Cardiac fibroblast (primary cell): ENCODE measurements around the gene UBAC1.
A peak's percentile ranks its signal among the peaks of the same experiment; 100 is the strongest.

Experiments
- DNase-seq, 2 donors: peaks; one replicate each; pipeline versions ENCODE4 v3.0.0 to v3.0.0-alpha.2; 2010; ENCODE audit warnings: low read depth in 2 of 2
- H3K4me3 ChIP-seq, 2 donors: replicated peaks in 1 of 2; 1 replicate in 1 of 2; 2 replicates in 1 of 2; pipeline ENCODE4 v1.5.1; 2011; ENCODE audit warnings: low read depth in 2 of 2, low read length in 2 of 2, mild to moderate bottlenecking in 2 of 2, moderate library complexity in 1 of 2
- CTCF ChIP-seq: IDR thresholded peaks from one replicate; pipeline ENCODE4 v1.5.1; 2011; ENCODE audit warnings: low read depth, mild to moderate bottlenecking, low read length, inconsistent platforms

Gene UBAC1, protein sequence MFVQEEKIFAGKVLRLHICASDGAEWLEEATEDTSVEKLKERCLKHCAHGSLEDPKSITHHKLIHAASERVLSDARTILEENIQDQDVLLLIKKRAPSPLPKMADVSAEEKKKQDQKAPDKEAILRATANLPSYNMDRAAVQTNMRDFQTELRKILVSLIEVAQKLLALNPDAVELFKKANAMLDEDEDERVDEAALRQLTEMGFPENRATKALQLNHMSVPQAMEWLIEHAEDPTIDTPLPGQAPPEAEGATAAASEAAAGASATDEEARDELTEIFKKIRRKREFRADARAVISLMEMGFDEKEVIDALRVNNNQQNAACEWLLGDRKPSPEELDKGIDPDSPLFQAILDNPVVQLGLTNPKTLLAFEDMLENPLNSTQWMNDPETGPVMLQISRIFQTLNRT

GRCh38 chr9:135961277-135961715 is at the start of gene UBAC1:
Gene UBAC1, minus strand, starts transcription at chr9:135961373. Its CDS starts 211 bp downstream, at chr9:135961162.
- DNase-seq: peak; percentile 94 to 95
- H3K4me3 ChIP-seq: peak within 1 kb of the TSS; percentile 79 to 82
- peak; percentile 19 for TF ChIP-seq CTCF

GRCh38 chr9:136010615-136011361 is 49.6 kb upstream of the UBAC1 start:
- DNase-seq: no peak

DNA sequence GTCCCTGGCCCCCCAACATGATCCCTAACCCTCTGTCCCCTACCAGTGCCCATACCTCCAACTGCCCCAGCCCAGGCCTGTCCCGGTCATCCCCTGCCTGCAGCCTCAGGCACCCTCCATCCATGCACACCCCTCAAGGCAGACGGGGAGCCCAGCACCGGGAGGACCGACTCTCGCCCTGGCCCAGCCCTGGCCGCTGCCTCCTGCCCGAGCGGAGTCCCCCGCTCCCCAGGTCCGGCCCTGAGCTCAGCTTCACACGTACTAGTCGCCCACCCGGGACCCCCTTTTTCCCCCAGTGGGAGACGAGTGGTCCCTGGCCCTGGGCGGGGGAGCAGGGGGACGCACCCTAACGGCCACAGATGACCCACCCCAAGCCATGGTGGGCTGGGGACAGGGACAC is 49.0 kb upstream of the UBAC1 start:
- DNase-seq: no peak
- no peak for TF ChIP-seq CTCF
- no peak overlapping the region for H3K4me3 ChIP-seq

More at GRCh38 chr9:136010615-136011361, 49.6 kb upstream of the UBAC1 start:
- H3K4me3 ChIP-seq: no peak overlapping the region
- no peak for TF ChIP-seq CTCF

GRCh38 chr9:136009516-136009915 is 48.3 kb upstream of the UBAC1 start:
- no peak for DNase-seq
- no peak for TF ChIP-seq CTCF
- H3K4me3 ChIP-seq: no peak overlapping the region

- no peak for TF ChIP-seq CTCF
- DNase-seq: no peak
- H3K4me3 ChIP-seq: no peak overlapping the region
Observed at GRCh38 chr9:136008693-136008997, 47.5 kb upstream of the UBAC1 start.

DNA sequence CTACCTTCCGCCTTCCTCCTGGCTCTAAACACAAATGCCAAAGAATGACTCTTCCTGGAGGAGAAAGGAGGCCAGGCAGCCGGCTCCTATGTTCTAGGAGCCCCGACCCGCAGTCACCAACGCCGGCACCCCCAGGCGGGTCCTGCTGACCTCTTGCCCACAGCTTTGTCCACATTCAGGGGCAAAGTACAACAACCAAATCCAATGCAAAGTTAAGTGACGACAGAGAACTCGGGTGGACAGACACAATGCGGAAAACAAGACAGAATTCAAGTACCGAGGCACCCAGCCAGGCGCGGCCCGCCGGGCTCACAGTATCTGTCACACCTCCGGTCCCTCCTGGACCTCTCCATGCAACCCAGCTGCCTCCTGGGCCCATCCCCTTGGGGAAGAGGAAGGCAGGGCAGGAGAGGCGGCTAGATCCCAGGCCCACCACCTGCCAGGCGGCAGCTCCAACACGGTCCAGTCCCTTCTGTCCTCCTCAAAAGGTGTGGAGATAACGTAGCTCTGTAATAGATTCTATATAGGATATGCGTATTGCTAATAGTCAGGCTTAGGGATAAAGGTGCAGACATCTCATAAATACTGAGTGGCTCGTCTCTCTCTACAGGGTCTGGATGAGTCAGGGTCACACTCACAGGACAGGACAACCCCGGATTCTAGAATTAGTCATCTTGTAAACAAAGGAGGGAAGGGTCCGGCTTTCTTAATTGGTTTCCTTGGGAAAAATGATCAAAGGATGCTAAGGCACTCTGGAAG is 46.9 kb upstream of the UBAC1 start:
- TF ChIP-seq CTCF: no peak
- no peak overlapping the region for H3K4me3 ChIP-seq
- peak in 1 of 2 donors; percentile 72 for DNase-seq
